Mesenchymal stem cell (in vitro differentiated cells and primary cell): ENCODE data around the gene MS4A7.

Experiments used
- DNase-seq: peaks from one replicate; pipeline ENCODE4 v3.0.0-alpha.2; 2013
- H2AFZ ChIP-seq: one replicate; pipeline ENCODE4 v1.6.1; 2013; ENCODE audit warnings: low read depth, mild to moderate bottlenecking, control low read depth, inconsistent platforms, low read length, moderate library complexity
- H2AK5ac ChIP-seq: 2 replicates; pipeline ENCODE4 v1.6.1; 2013; ENCODE audit warnings: low read length, moderate library complexity, mild to moderate bottlenecking, inconsistent platforms; ENCODE audit not compliant: severe bottlenecking
- H2BK120ac ChIP-seq: one replicate; pipeline ENCODE4 v1.6.1; 2013; ENCODE audit warnings: low read depth, mild to moderate bottlenecking, inconsistent platforms, low read length, moderate library complexity
- H2BK12ac ChIP-seq, 2 experiments: one replicate each; pipeline ENCODE4 v1.6.1; 2013; ENCODE audit warnings: inconsistent platforms in 2 of 2, low read length in 2 of 2, mild to moderate bottlenecking in 2 of 2, moderate library complexity in 2 of 2, control low read depth in 1 of 2
- H2BK15ac ChIP-seq: one replicate; pipeline ENCODE4 v1.6.1; 2013; ENCODE audit warnings: mild to moderate bottlenecking, low read depth, inconsistent platforms; ENCODE audit not compliant: poor library complexity, severe bottlenecking
- H2BK5ac ChIP-seq: 2 replicates; pipeline ENCODE4 v1.6.1; 2013; ENCODE audit warnings: low read depth, mild to moderate bottlenecking, low read length, control low read depth, inconsistent platforms; ENCODE audit not compliant: poor library complexity, severe bottlenecking
- H3K14ac ChIP-seq, 2 experiments: one replicate each; pipeline ENCODE4 v1.6.1; 2013; ENCODE audit warnings: inconsistent platforms in 2 of 2, low read length in 2 of 2, control low read depth in 1 of 2, mild to moderate bottlenecking in 1 of 2, moderate library complexity in 1 of 2
- H3K18ac ChIP-seq, 2 experiments: one replicate each; pipeline ENCODE4 v1.6.1; 2013; ENCODE audit warnings: inconsistent platforms in 2 of 2, low read length in 2 of 2, control low read depth in 1 of 2, low read depth in 1 of 2, mild to moderate bottlenecking in 1 of 2
- H3K23ac ChIP-seq, 2 experiments: one replicate each; pipeline ENCODE4 v1.6.1; 2013; ENCODE audit warnings: inconsistent platforms in 2 of 2, low read length in 2 of 2, mild to moderate bottlenecking in 2 of 2, moderate library complexity in 2 of 2, control low read depth in 1 of 2
- H3K27ac ChIP-seq: 2 replicates; pipeline ENCODE4 v1.5.1; 2013; ENCODE audit warnings: mild to moderate bottlenecking, moderate library complexity, low read length, control low read depth, inconsistent platforms; ENCODE audit not compliant: poor library complexity, severe bottlenecking
- H3K27me3 ChIP-seq, 2 experiments: 2 replicates each; pipeline versions ENCODE4 v1.6.1 to v1.7.0; 2013; ENCODE audit warnings: low read length in 2 of 2, mild to moderate bottlenecking in 2 of 2, moderate library complexity in 2 of 2, control low read depth in 1 of 2, inconsistent platforms in 1 of 2; ENCODE audit not compliant: control insufficient read depth in 1 of 2, insufficient read depth in 1 of 2
- H3K36me3 ChIP-seq, 2 experiments: 2 replicates each; pipeline versions ENCODE4 v1.6.1 to v1.7.0; 2013; ENCODE audit warnings: low read length in 2 of 2, control low read depth in 1 of 2, inconsistent platforms in 1 of 2, low read depth in 1 of 2, mild to moderate bottlenecking in 1 of 2; ENCODE audit not compliant: insufficient read depth in 2 of 2, control insufficient read depth in 1 of 2
- H3K4ac ChIP-seq, 2 experiments: one replicate each; pipeline ENCODE4 v1.6.1; 2013; ENCODE audit warnings: inconsistent platforms in 2 of 2, low read length in 2 of 2, mild to moderate bottlenecking in 2 of 2, moderate library complexity in 2 of 2, control low read depth in 1 of 2, low read depth in 1 of 2
- H3K4me1 ChIP-seq: 2 replicates; pipeline ENCODE4 v1.6.1; 2013; ENCODE audit warnings: low read depth, low read length, control low read depth; ENCODE audit not compliant: control insufficient read depth, insufficient read depth
- H3K4me2 ChIP-seq: 2 replicates; pipeline ENCODE4 v1.6.1; 2013; ENCODE audit warnings: low read length, mild to moderate bottlenecking, inconsistent platforms; ENCODE audit not compliant: poor library complexity, severe bottlenecking
- H3K4me3 ChIP-seq, 2 experiments: 2 replicates each; pipeline versions ENCODE4 v1.5.1 to v1.7.0; 2013; ENCODE audit warnings: low read length in 2 of 2, mild to moderate bottlenecking in 2 of 2, control low read depth in 1 of 2, low read depth in 1 of 2; ENCODE audit not compliant: insufficient read depth in 1 of 2
- H3K79me1 ChIP-seq: replicated peaks from 2 replicates; pipeline ENCODE4 v1.6.1; 2013; ENCODE audit warnings: mild to moderate bottlenecking, control low read depth, low read length, inconsistent platforms; ENCODE audit not compliant: poor library complexity, severe bottlenecking
- H3K9ac ChIP-seq: 2 replicates; pipeline ENCODE4 v1.7.0; 2013; ENCODE audit warnings: mild to moderate bottlenecking, low read length, moderate library complexity
- H3K9me3 ChIP-seq: 2 replicates; pipeline ENCODE4 v1.7.0; 2013; ENCODE audit warnings: mild to moderate bottlenecking, low read length; ENCODE audit not compliant: control insufficient read depth
- H4K8ac ChIP-seq: one replicate; pipeline ENCODE4 v1.6.1; 2013; ENCODE audit warnings: inconsistent platforms, mild to moderate bottlenecking, low read length, moderate library complexity
- H4K91ac ChIP-seq: one replicate; pipeline ENCODE4 v1.6.1; 2013; ENCODE audit warnings: mild to moderate bottlenecking, low read length, inconsistent platforms
- WGBS: methylation state at CpG from one replicate; pipeline ENCODE4 v1.1.7; 2013; ENCODE audit warnings: mixed read lengths; 5-methylcytosine and 5-hydroxymethylcytosine counted together

Gene MS4A7

GRCh38 chr11:60357771-60358170 is 20.6 kb upstream of the MS4A7 start:
- no peak overlapping the region for H3K4me2 ChIP-seq
- no CpG with 5 or more reads among the region's 2 CpGs for WGBS
- H3K18ac ChIP-seq: no peak overlapping the region
- no peak overlapping the region for H2BK5ac ChIP-seq
- no peak overlapping the region for H4K91ac ChIP-seq
- no peak overlapping the region for H2BK15ac ChIP-seq
- no peak overlapping the region for H3K9ac ChIP-seq
- H4K8ac ChIP-seq: no peak overlapping the region
- no peak overlapping the region for H3K4ac ChIP-seq
- no peak overlapping the region for H2BK120ac ChIP-seq
- H2AK5ac ChIP-seq: no peak overlapping the region
- H3K23ac ChIP-seq: no peak overlapping the region
- peaks cover 2% of the 10 kb centered on the region for H3K9me3 ChIP-seq
- H3K79me1 ChIP-seq: no peaks in the 10 kb centered on the region
- no peak overlapping the region for H2AFZ ChIP-seq
- no peak overlapping the region for H3K4me3 ChIP-seq
- no peak overlapping the region for H2BK12ac ChIP-seq
- no peak for DNase-seq
- H3K27ac ChIP-seq: no peak overlapping the region
- no peaks in the 10 kb centered on the region for H3K27me3 ChIP-seq
- H3K14ac ChIP-seq: no peak overlapping the region
- no peaks in the 10 kb centered on the region for H3K4me1 ChIP-seq
- no peaks in the 10 kb centered on the region for H3K36me3 ChIP-seq

GRCh38 chr11:60360621-60361020 is 17.7 kb upstream of the MS4A7 start:
- H3K36me3 ChIP-seq: no peaks in the 10 kb centered on the region
- H2BK12ac ChIP-seq: no peak overlapping the region

GRCh38 chr11:60362241-60362640 is 16.1 kb upstream of the MS4A7 start:
- Histone ChIP-seq H2BK12ac (no peak overlapping the region), H3K18ac (no peak overlapping the region), H2AK5ac (no peak overlapping the region), H3K4me3 (no peak overlapping the region), H3K14ac (no peak overlapping the region), H2BK15ac (no peak overlapping the region), H3K9me3 (peaks cover 2% of the 10 kb centered on the region), H3K23ac (no peak overlapping the region), H2AFZ (no peak overlapping the region), H3K36me3 (no peaks in the 10 kb centered on the region), H2BK5ac (no peak overlapping the region), H4K8ac (no peak overlapping the region), H3K4ac (no peak overlapping the region), H3K27me3 (peaks cover 0 to 8% of the 10 kb centered on the region in 2 experiments), H2BK120ac (no peak overlapping the region), H4K91ac (no peak overlapping the region), H3K27ac (no peak overlapping the region), H3K9ac (no peak overlapping the region), H3K4me1 (no peaks in the 10 kb centered on the region), H3K4me2 (no peak overlapping the region), H3K79me1 (no peaks in the 10 kb centered on the region)
- WGBS: 6% methylated on average over 1 of the region's 1 CpG
- no peak for DNase-seq

More at GRCh38 chr11:60360621-60361020, 17.7 kb upstream of the MS4A7 start:
- Histone ChIP-seq H3K79me1 (no peaks in the 10 kb centered on the region), H4K8ac (no peak overlapping the region), H3K23ac (no peak overlapping the region), H4K91ac (no peak overlapping the region), H3K4me3 (no peak overlapping the region), H3K14ac (no peak overlapping the region), H3K27me3 (peaks cover 0 to 8% of the 10 kb centered on the region in 2 experiments), H3K18ac (no peak overlapping the region), H2BK15ac (no peak overlapping the region), H3K4ac (no peak overlapping the region), H3K27ac (no peak overlapping the region), H2BK5ac (no peak overlapping the region), H2BK120ac (no peak overlapping the region), H3K9ac (no peak overlapping the region), H3K4me1 (no peaks in the 10 kb centered on the region), H2AFZ (no peak overlapping the region), H3K9me3 (peaks cover 2% of the 10 kb centered on the region), H3K4me2 (no peak overlapping the region), H2AK5ac (no peak overlapping the region)
- DNase-seq: no peak
- 55% methylated on average over 4 of the region's 4 CpGs for WGBS

- no peak overlapping the region for H2BK5ac ChIP-seq
- H2BK15ac ChIP-seq: no peak overlapping the region
- 23% methylated on average over 3 of the region's 7 CpGs for WGBS
- H3K4me2 ChIP-seq: no peak overlapping the region
- H3K9me3 ChIP-seq: peaks cover 2% of the 10 kb centered on the region
- H3K18ac ChIP-seq: no peak overlapping the region
- H2BK12ac ChIP-seq: no peak overlapping the region
- H3K4me1 ChIP-seq: no peaks in the 10 kb centered on the region
- H3K4me3 ChIP-seq: no peak overlapping the region
- H3K27ac ChIP-seq: no peak overlapping the region
- H4K8ac ChIP-seq: no peak overlapping the region
- DNase-seq: peak; percentile 68
- no peak overlapping the region for H2AFZ ChIP-seq
- H3K4ac ChIP-seq: no peak overlapping the region
- no peak overlapping the region for H3K14ac ChIP-seq
- no peak overlapping the region for H4K91ac ChIP-seq
- H3K23ac ChIP-seq: no peak overlapping the region
- H3K36me3 ChIP-seq: no peaks in the 10 kb centered on the region
- no peak overlapping the region for H2BK120ac ChIP-seq
- peaks cover 0 to 8% of the 10 kb centered on the region in 2 experiments for H3K27me3 ChIP-seq
- no peak overlapping the region for H3K9ac ChIP-seq
- H3K79me1 ChIP-seq: no peaks in the 10 kb centered on the region
- H2AK5ac ChIP-seq: no peak overlapping the region
Measured at GRCh38 chr11:60363542-60364470, 14.5 kb upstream of the MS4A7 start.
